Activated CD4-positive, CD25-positive, alpha-beta regulatory T cell treated with anti-CD3 and anti-CD28 coated beads, Interleukin-2, amount 50 U/mL, for 16 hours (primary cell): ENCODE measurements around the gene TSEN34.
A peak's percentile ranks its signal among the peaks of the same experiment; 100 is the strongest.
"Not testable (repeated sequence)": the region's sequence is repeated elsewhere in the genome, so short reads cannot be mapped to it uniquely, and the experiment has no call there.

ENCODE experiments used
- DNase-seq: peaks from one replicate; pipeline ENCODE4 v3.0.0-alpha.2; 2020; ENCODE audit warnings: low read depth, low spot score

The TSEN34 gene

GRCh38 chr19:54209058-54209810 lies 18.1 kb downstream of the TSEN34 start:
- DNase-seq = no peak

- DNase-seq = no peak
Observed at GRCh38 chr19:54209811-54210494, 18.8 kb downstream of the TSEN34 start.

GRCh38 chr19:54211235-54211634 lies 20.1 kb downstream of the TSEN34 start:
- no peak for DNase-seq

- not testable (repeated sequence) for DNase-seq
Observed at GRCh38 chr19:54214217-54214616, 23.1 kb downstream of the TSEN34 start.

GRCh38 chr19:54214734-54215133 lies 23.6 kb downstream of the TSEN34 start:
- DNase-seq = not testable (repeated sequence)

GRCh38 chr19:54216869-54217268 lies 25.8 kb downstream of the TSEN34 start:
- no peak for DNase-seq

GRCh38 chr19:54217517-54218247 lies 26.6 kb downstream of the TSEN34 start:
- not testable (repeated sequence) for DNase-seq

GRCh38 chr19:54218259-54218658 lies 27.2 kb downstream of the TSEN34 start:
- no peak for DNase-seq

GRCh38 chr19:54218960-54219661 lies 28.0 kb downstream of the TSEN34 start:
- DNase-seq = no peak

- DNase-seq = not testable (repeated sequence)
Observed at GRCh38 chr19:54219702-54220101, 28.6 kb downstream of the TSEN34 start.

- not testable (repeated sequence) for DNase-seq
Observed at GRCh38 chr19:54221947-54222346, 30.8 kb downstream of the TSEN34 start.

- not testable (repeated sequence) for DNase-seq
Observed at GRCh38 chr19:54222474-54223276, 31.6 kb downstream of the TSEN34 start, which contains the start of gene LILRB3. TSS of gene LILRB3 (minus strand) at chr19:54223007. CDS start at chr19:54222976, 31 bp downstream.

- not testable (repeated sequence) for DNase-seq
Observed at GRCh38 chr19:54223277-54223936, 32.3 kb downstream of the TSEN34 start.

GRCh38 chr19:54223937-54224281 lies 32.8 kb downstream of the TSEN34 start:
- DNase-seq = not testable (repeated sequence)

- not testable (repeated sequence) for DNase-seq
Observed at GRCh38 chr19:54224619-54225018, 33.5 kb downstream of the TSEN34 start.

- DNase-seq = no peak
Observed at GRCh38 chr19:54229146-54229545, 38.0 kb downstream of the TSEN34 start.

- DNase-seq = no peak
Observed at GRCh38 chr19:54230031-54230430, 38.9 kb downstream of the TSEN34 start.

GRCh38 chr19:54231077-54231931 lies 40.2 kb downstream of the TSEN34 start:
- peak; percentile 66 for DNase-seq

GRCh38 chr19:54233941-54234340 lies 42.8 kb downstream of the TSEN34 start:
- no peak for DNase-seq
